CD4-positive, alpha-beta T cell treated with Interleukin-15 for 1 hour (primary cell): ENCODE measurements around the gene ARL1.
"Not testable (repeated sequence)": the region's sequence is repeated elsewhere in the genome, so short reads cannot be mapped to it uniquely, and the experiment has no call there.

Experiments used
- DNase-seq: peaks from one replicate; pipeline ENCODE4 v3.0.0-alpha.2; 2020

ARL1 gene

GRCh38 chr12:101407436-101408345, at the start of gene ARL1:
TSS of gene ARL1 (minus strand) at chr12:101407772. CDS start at chr12:101407645, 127 bp downstream.
- DNase-seq: peak; percentile 75

DNA sequence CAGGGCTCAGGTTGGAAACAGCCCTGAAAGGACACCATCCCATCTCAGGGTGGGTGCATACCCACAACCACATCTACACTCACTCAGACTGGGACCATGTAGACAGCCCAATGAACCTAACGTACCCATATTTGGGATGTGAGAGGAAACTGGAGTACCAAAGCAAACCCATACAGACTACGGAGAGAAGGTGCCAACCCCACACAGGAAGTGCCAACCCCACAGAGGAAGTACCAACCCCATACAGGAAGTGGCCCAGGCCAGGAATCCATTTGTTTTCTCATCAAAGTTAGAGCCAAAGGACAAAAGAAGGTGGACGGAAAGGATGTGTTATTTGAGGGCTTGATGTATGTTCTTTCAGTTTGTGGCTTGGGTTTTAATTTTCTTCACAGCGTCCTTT, 48.1 kb upstream of the ARL1 start:
- no peak for DNase-seq

GRCh38 chr12:101441461-101442224, 34.1 kb upstream of the ARL1 start:
- no peak for DNase-seq

DNA sequence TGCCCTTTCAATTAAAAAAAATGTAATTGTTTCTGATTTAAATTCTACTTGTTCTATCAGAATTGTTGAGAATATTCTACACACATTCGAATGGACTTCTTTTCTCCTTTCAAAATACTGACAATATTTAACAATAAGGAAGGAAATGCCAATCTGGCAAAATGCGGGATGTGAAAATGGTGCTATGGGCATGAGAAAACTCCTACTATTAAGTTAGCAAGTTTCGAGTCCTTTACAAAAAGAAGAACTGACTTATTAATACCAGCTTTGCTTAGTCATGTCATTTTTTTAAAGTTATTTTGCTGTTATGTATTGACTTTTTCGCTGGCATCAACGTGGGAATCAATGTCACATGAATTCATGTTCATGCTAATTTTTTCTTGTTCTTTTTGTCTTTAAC, 31.7 kb upstream of the ARL1 start:
- no peak for DNase-seq

- no peak for DNase-seq
These were observed 28.6 kb upstream of the ARL1 start for GRCh38 chr12:101436136-101436535.

DNA sequence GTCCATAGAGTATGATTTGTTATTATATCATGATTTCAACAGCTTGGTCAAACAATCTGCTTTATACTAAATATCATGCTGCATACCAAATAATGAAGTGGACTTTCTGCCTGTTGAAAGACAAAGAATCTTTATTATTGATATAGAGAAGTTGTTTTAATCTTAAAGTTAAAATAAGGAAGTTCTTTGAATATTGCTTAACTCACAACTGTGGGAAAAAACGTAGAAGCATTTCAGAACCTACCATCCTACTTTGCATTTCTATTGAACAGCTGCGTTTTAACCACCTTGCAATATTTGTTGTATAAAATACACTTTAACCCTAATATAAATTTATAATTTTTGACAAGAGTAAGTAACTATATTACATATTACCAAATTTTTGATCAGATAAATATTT, 22.9 kb upstream of the ARL1 start:
- DNase-seq: no peak

DNA sequence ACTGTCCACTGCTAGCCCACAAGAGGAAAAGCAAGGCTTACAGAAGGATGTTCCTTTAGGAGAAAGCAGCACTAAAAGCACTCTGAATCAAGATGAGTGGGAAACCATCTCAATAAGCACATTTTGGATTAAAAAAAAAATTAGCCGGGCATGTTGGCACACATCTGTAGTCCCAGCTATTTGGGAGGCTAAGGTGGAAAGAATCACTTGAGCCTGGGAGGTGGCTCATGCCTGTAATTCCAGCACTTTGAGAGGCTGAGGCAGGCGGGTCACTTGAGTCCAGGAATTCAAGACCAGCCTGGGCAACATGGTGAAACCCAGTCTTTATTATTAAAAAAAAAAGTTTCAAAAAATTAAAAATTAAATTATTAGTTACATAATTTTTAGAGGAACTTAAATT, 17.0 kb upstream of the ARL1 start:
- no peak for DNase-seq

GRCh38 chr12:101422066-101422465, 14.5 kb upstream of the ARL1 start:
- not testable (repeated sequence) for DNase-seq

DNA sequence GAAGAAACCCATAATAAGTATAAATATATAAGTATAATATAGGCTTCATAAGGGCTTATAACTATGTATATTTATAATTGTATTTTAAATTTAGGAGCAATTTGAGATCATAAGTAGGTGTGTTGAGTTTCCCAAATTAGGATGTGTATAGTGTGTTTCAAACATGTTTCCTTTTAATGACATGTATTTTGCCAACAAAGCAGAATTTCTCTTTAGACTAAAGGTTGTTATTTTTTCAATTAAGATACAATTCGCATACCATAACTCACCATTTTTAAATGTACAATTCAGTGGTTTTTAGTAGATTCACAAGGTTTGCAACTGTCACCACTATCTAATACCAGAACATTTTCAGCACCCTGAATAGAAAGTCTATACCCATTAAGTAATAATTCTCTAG, 7.7 kb upstream of the ARL1 start:
- DNase-seq: no peak

GRCh38 chr12:101414533-101415119, 7.1 kb upstream of the ARL1 start:
- DNase-seq: no peak

DNA sequence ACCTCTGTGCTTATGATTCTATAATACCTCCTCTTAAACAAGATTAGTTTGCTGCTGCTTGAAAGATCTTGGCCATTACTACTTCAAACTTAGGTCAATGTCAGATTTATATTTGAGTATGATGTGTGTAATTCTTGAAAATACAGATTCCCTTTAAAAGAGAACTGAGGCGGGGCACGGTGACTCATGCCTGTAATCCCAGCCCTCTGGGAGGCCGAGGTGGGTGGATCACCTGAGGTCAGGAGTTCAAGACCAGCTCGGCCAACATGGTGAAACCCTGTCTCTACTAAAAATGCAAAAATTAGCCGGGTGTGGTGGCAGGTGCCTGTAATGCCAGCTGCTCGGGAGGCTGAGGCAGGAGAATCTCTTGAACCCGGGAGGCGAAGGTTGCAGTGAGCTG, 2.6 kb upstream of the ARL1 start:
- not testable (repeated sequence) for DNase-seq

- DNase-seq: no peak
These were observed 530 bp downstream of the ARL1 start for GRCh38 chr12:101407049-101407435.

- not testable (repeated sequence) for DNase-seq
These were observed 16.4 kb downstream of the ARL1 start for GRCh38 chr12:101391181-101391580.

GRCh38 chr12:101379149-101379548, 28.4 kb downstream of the ARL1 start:
- no peak for DNase-seq

DNA sequence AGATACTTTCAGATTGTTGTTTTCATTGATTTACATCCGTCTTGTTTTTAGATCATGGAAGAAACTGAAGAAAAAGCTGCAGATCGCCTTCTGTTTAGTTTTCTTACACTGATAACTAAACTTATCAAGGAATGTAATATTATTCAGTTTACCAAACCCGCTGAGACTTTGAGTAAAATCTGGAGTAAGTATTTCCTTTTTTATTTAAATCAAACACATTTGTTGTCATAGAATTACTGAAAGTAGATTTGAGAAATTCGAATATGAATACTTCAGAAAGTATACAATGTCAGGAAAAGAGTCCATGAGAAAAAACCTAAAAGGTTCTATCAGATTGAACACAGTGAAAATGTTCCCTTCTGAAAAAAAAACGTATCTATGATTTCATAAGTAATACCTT, 32.0 kb downstream of the ARL1 start:
- DNase-seq: no peak

DNA sequence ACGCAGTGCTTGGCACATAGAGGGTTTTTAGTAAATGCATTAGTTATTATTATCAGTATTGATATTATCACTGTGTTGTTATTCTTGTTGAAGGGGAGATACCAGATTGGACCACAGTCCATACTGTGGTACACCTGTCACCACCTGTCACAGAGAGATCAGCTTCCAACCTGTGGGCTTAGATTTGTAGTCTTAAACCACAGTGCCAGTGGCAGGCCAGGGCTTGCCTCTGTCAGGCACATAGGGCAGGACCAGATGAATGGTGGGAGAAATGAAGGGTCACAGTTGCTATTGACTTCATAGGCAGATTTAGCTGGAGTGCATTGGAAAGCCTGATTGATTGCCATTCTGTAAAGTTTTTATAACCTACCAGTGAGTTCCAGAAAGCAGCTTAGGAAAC, 35.1 kb downstream of the ARL1 start:
- no peak for DNase-seq

GRCh38 chr12:101368016-101368415, 39.6 kb downstream of the ARL1 start:
- DNase-seq: no peak

DNA sequence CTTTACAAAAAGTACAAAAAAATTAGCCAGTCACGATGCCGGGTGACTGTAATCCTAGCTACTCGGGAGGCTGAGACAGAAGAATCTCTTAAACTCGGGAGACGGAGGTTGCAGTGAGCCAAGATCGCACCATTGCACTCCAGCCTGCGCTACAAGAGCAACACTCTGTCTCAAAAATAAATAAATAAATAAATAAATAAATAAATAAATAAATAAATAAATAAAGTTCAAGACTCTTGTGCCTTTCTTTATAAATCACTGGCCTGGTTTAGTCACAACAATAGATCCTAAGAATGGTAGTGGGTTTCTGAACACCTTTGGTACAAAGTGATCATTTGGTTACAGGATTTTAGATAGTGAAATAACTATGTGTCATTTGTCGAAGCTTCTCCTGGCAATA, 46.1 kb downstream of the ARL1 start:
- DNase-seq: no peak

- no peak for DNase-seq
These were observed 50.8 kb downstream of the ARL1 start for GRCh38 chr12:101356794-101357193.

DNA sequence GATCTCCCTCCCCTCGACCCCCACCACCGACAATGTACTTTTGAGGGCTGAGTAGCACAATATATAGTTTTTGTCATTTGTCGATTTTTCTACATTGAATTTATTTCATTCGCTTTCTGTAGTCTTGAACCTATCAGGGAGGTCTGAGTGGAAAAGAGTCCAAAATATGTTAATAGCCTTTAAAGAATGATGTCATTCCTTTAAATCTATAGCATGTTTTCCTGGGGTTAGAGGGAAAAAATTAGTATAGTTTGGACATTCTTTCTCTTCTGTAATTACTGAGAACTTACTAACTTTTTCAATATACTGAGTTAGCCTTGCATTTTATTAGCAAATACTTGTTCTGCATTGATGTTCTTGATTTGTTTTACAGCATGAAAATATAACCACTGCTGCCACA, 55.9 kb downstream of the ARL1 start:
- DNase-seq: no peak

- no peak for DNase-seq
These were observed 63.7 kb downstream of the ARL1 start for GRCh38 chr12:101343893-101344292.
